HG03064 (cell line): Measurements from ENCODE around the gene CASTOR1.

ENCODE experiments used
- ATAC-seq: cut with Tn5 transposase; IDR thresholded peaks from one replicate; pipeline ENCODE4 v1.9.1; 2021; ENCODE audit warnings: low read depth; ENCODE audit not compliant: unreplicated experiment

The CASTOR1 gene

GRCh38 chr22:30286331-30286730, 3.0 kb downstream of the CASTOR1 start:
- no peak for ATAC-seq

- no peak for ATAC-seq
Measured at GRCh38 chr22:30285846-30286200, 3.5 kb downstream of the CASTOR1 start.

DNA sequence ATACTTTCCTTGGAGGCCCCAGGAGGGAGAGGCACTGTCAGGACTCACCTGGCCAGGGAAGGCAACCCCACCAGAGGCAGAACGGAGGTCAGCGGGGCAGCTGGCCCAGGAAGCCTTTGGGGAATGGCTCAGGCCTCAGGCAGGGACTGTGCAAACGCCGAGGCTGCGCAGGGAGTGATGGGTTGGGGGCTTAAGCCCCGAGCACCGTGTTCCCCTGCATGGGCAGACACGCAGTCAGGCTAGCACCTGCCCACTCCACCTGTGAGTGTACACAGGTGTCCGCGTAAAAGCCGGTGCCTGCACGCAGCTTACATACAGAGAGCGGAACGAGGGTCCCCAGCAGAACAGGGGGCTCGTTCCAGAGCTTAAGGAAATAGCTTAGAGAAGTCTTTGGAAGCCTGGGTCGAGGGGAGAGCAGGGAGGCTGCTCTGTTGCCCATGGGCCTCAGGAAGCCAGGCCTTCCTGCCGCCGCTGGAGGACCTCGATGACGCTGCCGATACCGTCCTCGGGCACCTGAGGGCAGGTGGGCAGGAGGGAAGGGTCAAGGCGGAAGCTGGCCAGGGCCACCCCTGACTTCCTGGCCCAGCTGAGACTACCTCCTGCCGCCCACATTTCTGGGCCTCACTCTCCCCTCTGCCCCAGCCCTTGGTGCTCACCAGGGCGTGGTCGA, 4.0 kb downstream of the CASTOR1 start:
- ATAC-seq = no peak

DNA sequence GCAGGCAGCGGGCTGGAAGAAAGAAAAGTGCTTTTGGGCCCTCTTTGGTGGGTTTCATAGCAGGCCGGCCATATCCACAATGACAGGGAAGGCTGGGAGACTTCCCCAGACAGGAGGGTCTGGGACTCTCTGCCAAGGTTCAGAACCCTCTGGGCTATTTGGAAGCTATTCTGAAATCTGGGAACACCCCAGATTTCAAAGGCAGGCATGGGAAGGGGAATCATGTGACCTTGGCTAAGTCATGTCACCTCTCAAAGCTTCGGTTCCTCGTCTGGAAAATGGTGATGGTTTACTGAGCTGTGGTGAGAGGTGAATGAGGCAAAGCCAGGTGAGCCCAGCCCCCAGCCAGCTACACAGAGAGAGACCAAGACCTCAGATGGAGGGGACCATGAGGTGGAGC, 4.6 kb downstream of the CASTOR1 start:
- ATAC-seq = no peak

GRCh38 chr22:30284172-30284571, 5.1 kb downstream of the CASTOR1 start:
- no peak for ATAC-seq

GRCh38 chr22:30283342-30283741, 6.0 kb downstream of the CASTOR1 start:
- ATAC-seq = no peak

DNA sequence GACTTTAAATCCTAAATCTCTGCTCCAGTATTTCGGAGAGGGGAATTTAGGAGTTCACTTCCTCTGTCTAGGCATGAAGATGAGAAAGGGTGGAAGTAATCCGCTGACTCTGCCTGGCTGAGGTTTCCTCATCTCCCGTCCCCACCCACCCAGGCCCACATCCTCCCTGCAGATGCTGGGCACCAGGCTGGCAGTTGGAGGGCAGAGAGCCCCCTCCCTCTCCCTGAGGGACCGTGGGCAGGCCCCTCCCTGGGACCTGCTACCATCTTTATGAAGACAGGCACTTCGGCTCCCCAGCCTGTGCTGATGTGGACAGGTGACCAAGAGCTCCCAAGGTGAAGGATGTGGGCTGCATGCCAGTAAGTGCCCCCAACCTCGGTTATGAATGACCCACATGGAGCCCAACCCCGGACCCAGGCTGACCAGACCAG, 6.7 kb downstream of the CASTOR1 start:
- no peak for ATAC-seq

- no peak for ATAC-seq
Measured at GRCh38 chr22:30280505-30280904, 8.8 kb downstream of the CASTOR1 start.

DNA sequence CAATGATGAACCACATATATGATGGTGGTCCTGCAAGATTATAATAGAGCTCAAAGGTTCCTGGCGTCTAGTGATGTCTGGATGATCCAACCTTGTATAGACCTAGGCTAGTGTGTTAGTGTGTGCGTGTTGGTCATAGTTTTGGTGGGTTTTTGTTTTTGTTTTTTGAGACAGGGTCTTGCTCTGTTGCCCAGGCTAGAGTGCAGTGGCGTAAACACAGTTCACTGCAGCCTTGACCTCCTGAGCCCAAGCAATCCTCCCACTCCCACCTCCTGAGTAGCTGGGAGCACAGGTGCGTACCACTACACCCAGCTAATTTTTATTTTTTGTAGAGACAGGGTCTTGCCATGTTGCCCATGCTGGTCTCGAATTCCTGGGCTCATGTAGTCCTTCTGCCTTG, 9.4 kb downstream of the CASTOR1 start:
- no peak for ATAC-seq

DNA sequence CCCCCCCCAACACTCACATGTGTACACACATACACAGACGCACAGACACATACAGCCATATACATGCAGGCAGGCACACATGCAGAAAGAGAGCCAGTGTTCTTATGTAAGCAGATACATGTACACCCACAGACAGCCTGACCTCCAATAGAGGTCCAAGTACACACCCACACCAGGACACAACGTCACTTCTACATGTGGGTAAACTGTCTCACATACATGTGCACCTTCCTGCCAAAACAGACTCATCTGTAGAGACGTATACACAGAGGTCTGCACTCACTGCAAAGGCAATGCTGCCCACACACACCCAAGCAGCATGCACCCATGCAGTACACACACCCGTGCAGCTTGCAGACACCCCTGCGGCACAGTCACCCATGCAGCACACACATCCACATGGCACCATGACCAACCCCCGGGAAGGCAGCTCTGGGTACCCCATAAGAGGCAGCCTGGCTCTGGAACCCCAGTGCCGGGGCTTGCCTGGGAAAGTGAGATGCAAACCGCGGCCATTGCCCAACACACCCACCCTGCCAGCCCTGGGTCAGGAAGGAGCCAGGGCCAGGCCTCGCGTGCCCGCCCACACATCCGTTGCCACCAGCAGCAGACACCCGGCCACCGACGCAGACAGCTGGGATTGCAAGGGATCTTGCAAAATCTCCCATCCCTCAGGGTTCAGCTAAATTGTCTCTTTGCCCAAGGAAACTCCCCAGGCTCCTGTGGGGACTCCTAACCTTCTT, 10.1 kb downstream of the CASTOR1 start:
- no peak for ATAC-seq

GRCh38 chr22:30277547-30278344, 11.6 kb downstream of the CASTOR1 start:
- no peak for ATAC-seq

DNA sequence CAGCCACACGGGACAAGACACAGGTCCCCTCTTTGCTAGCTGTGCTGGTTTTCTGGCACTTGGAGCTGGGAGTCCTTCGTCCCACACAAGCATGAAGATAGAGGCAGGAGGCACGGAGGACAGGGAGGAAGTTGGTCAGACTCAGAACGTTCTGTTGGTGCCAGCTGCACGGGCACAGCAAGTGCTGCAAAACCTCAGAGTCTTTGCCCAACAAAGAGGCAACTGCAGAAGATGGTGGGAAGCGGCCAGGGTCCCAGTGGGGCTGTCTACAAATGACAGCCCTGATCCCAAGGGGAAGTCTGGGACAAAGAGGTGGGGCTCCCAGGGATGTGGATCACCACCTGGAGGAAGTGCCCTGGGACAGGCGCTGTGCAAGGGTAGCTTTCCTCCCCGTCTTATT, 13.3 kb downstream of the CASTOR1 start:
- no peak for ATAC-seq

DNA sequence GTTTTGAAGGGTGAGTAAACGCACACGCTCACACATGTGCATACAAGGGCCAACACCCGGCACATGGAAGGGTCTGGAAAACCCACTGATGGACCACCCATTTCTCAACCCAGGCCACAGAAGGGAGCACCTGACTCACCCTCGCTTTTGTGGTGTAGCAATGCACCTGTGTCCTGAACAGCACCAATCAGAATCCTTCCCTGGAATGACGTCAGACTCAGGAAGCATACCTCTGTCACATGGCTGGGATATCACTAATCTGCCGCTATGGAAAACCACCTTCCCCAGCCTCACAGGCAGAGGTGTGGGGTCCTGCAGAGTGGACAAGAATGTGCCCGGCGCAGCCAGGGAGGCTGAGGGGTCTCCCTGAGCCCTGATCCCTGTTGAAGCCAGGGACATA, 13.7 kb downstream of the CASTOR1 start:
- ATAC-seq = no peak

GRCh38 chr22:30274437-30274812, 14.9 kb downstream of the CASTOR1 start:
- ATAC-seq = no peak

GRCh38 chr22:30273711-30274436, 15.4 kb downstream of the CASTOR1 start:
- ATAC-seq = no peak

GRCh38 chr22:30272781-30273601, 16.3 kb downstream of the CASTOR1 start:
- ATAC-seq = no peak

- no peak for ATAC-seq
Measured at GRCh38 chr22:30270832-30271231, 18.5 kb downstream of the CASTOR1 start.

- no peak for ATAC-seq
Measured at GRCh38 chr22:30268331-30268730, 21.0 kb downstream of the CASTOR1 start.

- no peak for ATAC-seq
Measured at GRCh38 chr22:30267382-30268302, 21.7 kb downstream of the CASTOR1 start.
